K562 (cell line): ENCODE measurements around the gene ZSCAN22. TPM values are rescaled to one million over a fixed set of nuclear protein-coding genes. Genes with fewer than 3 reads are reported as not detected.

Experiments used
- ATAC-seq: fragments of 200-7000 bp; cut with Tn5 transposase; 3 replicates; pipeline ENCODE4 v1.9.1; 2020; ENCODE audit warnings: moderate library complexity
- BruUV-seq: library from RNA; stranded (reverse); fragments of 400-500 nt; replicated peaks from 2 replicates; lab custom pipeline; 2021; lab: Mats Ljungman, UMichigan
- CTCF ChIA-PET: fragments of 300-600 bp; formaldehyde crosslinking; extraction: SDS; loops from one replicate; lab custom pipeline; 2021; ENCODE audit warnings: low intra/inter-chr PET ratio; lab: Yijun Ruan, JAX
- POLR2A ChIA-PET: fragments of 300-600, 350-650 bp; sonication (Branson Sonifier 250); formaldehyde crosslinking; extraction: SDS; loops from one replicate; lab custom pipeline; 2021; ENCODE audit warnings: antibody characterized with exemption, inconsistent platforms; lab: Yijun Ruan, JAX
- DNase-seq, 4 experiments: peaks; one replicate each; pipeline versions ENCODE4 v3.0.0 to v3.0.0-alpha.2; 2011 to 2018; ENCODE audit warnings: low spot score in 3 of 4, mixed read lengths in 3 of 4; ENCODE audit errors: extremely low read depth in 1 of 4
- FAIRE-seq: peaks from 2 replicates; lab custom pipeline; 2011; peaks lifted over from hg19 to GRCh38; lab: Jason Lieb, UNC
- H2AFZ ChIP-seq: 2 replicates; pipeline ENCODE4 v1.6.0; 2011; ENCODE audit warnings: low read depth, low read length, control low read depth, inconsistent platforms
- H3K27ac ChIP-seq: fragments of 200-600 bp; 3 replicates; pipeline ENCODE4 v1.8.0; 2011; ENCODE audit warnings: low read depth, mild to moderate bottlenecking, control low read depth, inconsistent platforms, low read length, moderate library complexity, mixed read lengths; ENCODE audit errors: extremely low read depth
- H3K27me3 ChIP-seq, 2 experiments: fragments of 300-600 bp in 1 of 2; 2 replicates in 1 of 2; 3 replicates in 1 of 2; pipeline versions ENCODE4 v1.6.0 to v1.8.0; 2011; ENCODE audit warnings: inconsistent platforms in 2 of 2, low read length in 2 of 2, mild to moderate bottlenecking in 1 of 2, mixed read lengths in 1 of 2, moderate library complexity in 1 of 2; ENCODE audit not compliant: control insufficient read depth in 2 of 2, insufficient read depth in 2 of 2
- H3K36me3 ChIP-seq: fragments of 300-600 bp; 3 replicates; pipeline ENCODE4 v1.8.0; 2011; ENCODE audit warnings: mild to moderate bottlenecking, low read length, inconsistent platforms; ENCODE audit not compliant: control insufficient read depth, insufficient read depth
- H3K4me1 ChIP-seq, 2 experiments: fragments of 200-600 bp in 1 of 2; replicated peaks in 1 of 2; 2 replicates in 1 of 2; 3 replicates in 1 of 2; pipeline versions ENCODE4 v1.5.1 to v1.8.0; 2011; ENCODE audit warnings: inconsistent platforms in 2 of 2, low read length in 2 of 2, mild to moderate bottlenecking in 1 of 2, mixed read lengths in 1 of 2, moderate library complexity in 1 of 2; ENCODE audit not compliant: control insufficient read depth in 2 of 2, insufficient read depth in 2 of 2
- H3K4me2 ChIP-seq: 2 replicates; pipeline ENCODE4 v1.6.1; 2011; ENCODE audit warnings: low read length, control low read depth, inconsistent platforms, mixed read lengths; ENCODE audit not compliant: insufficient read depth
- H3K4me3 ChIP-seq: fragments of 200-600 bp; sonication (generic), shearing (Covaris generic); 2 replicates; pipeline ENCODE4 v1.5.1; 2016; ENCODE audit warnings: control low read depth, inconsistent platforms
- H3K79me2 ChIP-seq: fragments of 200-600 bp; 3 replicates; pipeline ENCODE4 v1.8.0; 2011; ENCODE audit warnings: low read length, inconsistent platforms; ENCODE audit not compliant: control insufficient read depth, insufficient read depth
- H3K9ac ChIP-seq, 2 experiments: 2 replicates each; pipeline versions ENCODE4 v1.6.0 to v1.6.1; 2011; ENCODE audit warnings: low read depth in 2 of 2, low read length in 2 of 2, control low read depth in 1 of 2, inconsistent platforms in 1 of 2, mild to moderate bottlenecking in 1 of 2, mixed read lengths in 1 of 2; ENCODE audit not compliant: insufficient read depth in 1 of 2
- H3K9me1 ChIP-seq: one replicate; pipeline ENCODE4 v1.6.0; 2011; ENCODE audit warnings: inconsistent platforms, mild to moderate bottlenecking, low read length, moderate library complexity; ENCODE audit not compliant: control insufficient read depth, insufficient read depth
- H3K9me3 ChIP-seq: replicated peaks from 2 replicates; pipeline ENCODE4 v1.5.1; 2011; ENCODE audit warnings: low read depth, low read length, inconsistent platforms; ENCODE audit not compliant: control insufficient read depth, insufficient read depth
- H4K20me1 ChIP-seq: replicated peaks from 2 replicates; pipeline ENCODE4 v1.6.1; 2011; ENCODE audit warnings: low read length, inconsistent platforms, mixed read lengths; ENCODE audit not compliant: control insufficient read depth, insufficient read depth
- CREB1 ChIP-seq, 2 experiments: sonication (generic) in 1 of 2; formaldehyde crosslinking in 1 of 2; IDR thresholded peaks; 2 replicates each; pipeline versions ENCODE4 v1.6.1 to v1.8.0; 2012 to 2022; ENCODE audit warnings: inconsistent platforms in 1 of 2, mild to moderate bottlenecking in 1 of 2, missing genetic modification reagents in 1 of 2, moderate library complexity in 1 of 2
- ELF2 ChIP-seq: fragments of 250-450 bp; sonication (Bioruptor Pico); IDR thresholded peaks from 2 replicates; pipeline ENCODE4 v1.5.0; 2021; ENCODE audit warnings: mild to moderate bottlenecking
- FOXA3 ChIP-seq, 2 experiments: fragments of 450-650 bp in 1 of 2; sonication (generic) in 1 of 2; formaldehyde crosslinking; IDR thresholded peaks in 1 of 2; conservative IDR thresholded peaks in 1 of 2; 2 replicates each; pipeline versions ENCODE4 v1.4.0 to v1.8.0; 2020 to 2022; ENCODE audit warnings: mild to moderate bottlenecking in 2 of 2, missing genetic modification reagents in 1 of 2
- GATAD2A ChIP-seq: fragments of 450-650 bp; IDR thresholded peaks from 2 replicates; pipeline ENCODE4 v1.6.1; 2017
- HDGF ChIP-seq: fragments of 450-650 bp; IDR thresholded peaks from 2 replicates; pipeline ENCODE4 v1.6.1; 2016
- MBD2 ChIP-seq: sonication (generic); IDR thresholded peaks from 2 replicates; pipeline ENCODE4 v1.6.1; 2016; ENCODE audit warnings: low read depth, borderline replicate concordance
- MYNN ChIP-seq, 2 experiments: sonication (generic); formaldehyde crosslinking in 1 of 2; IDR thresholded peaks; 2 replicates each; pipeline versions ENCODE4 v1.5.0 to v1.6.1; 2016 to 2020; ENCODE audit warnings: antibody characterized with exemption in 1 of 2, missing genetic modification reagents in 1 of 2
- NFATC3 ChIP-seq: fragments of 450-650 bp; IDR thresholded peaks from 2 replicates; pipeline ENCODE4 v1.6.1; 2017; ENCODE audit warnings: mild to moderate bottlenecking
- PHF21A ChIP-seq: fragments of 450-650 bp; IDR thresholded peaks from 2 replicates; pipeline ENCODE4 v1.6.1; 2017; ENCODE audit warnings: low read depth, borderline replicate concordance
- PML ChIP-seq: IDR thresholded peaks from 2 replicates; pipeline ENCODE4 v1.6.1; 2012; ENCODE audit warnings: low read length, inconsistent platforms
- PTTG1 ChIP-seq: fragments of 450-650 bp; IDR thresholded peaks from 2 replicates; pipeline ENCODE4 v1.6.1; 2016; ENCODE audit warnings: low read depth, mild to moderate bottlenecking, missing genetic modification characterization, missing compliant biosample characterization
- TAL1 ChIP-seq: fragments of 450-650 bp; IDR thresholded peaks from 2 replicates; pipeline ENCODE4 v1.6.1; 2016; ENCODE audit warnings: mild to moderate bottlenecking
- TSC22D4 ChIP-seq: fragments of 450-650 bp; IDR thresholded peaks from 2 replicates; pipeline ENCODE4 v1.6.1; 2016; ENCODE audit warnings: missing genetic modification characterization, missing biosample characterization, control low read depth
- ZNF699 ChIP-seq: fragments of 250-450 bp; sonication (Bioruptor Pico); IDR thresholded peaks from 2 replicates; pipeline ENCODE4 v1.8.0; 2021; ENCODE audit warnings: mild to moderate bottlenecking, moderate library complexity; ENCODE audit not compliant: insufficient replicate concordance
- ZNF780A ChIP-seq: fragments of 250-450 bp; sonication (Bioruptor Pico); IDR thresholded peaks from 2 replicates; pipeline ENCODE4 v1.5.0; 2021; ENCODE audit warnings: mild to moderate bottlenecking
- ZSCAN29 ChIP-seq: fragments of 450-650 bp; IDR thresholded peaks from 2 replicates; pipeline ENCODE4 v1.6.1; 2017
- WGBS: fragments of 100-300 bp; shearing (Covaris generic); methylation state at CpG from one replicate; pipeline ENCODE4 v1.1.6; 2016; ENCODE audit warnings: low coverage, mixed read lengths; ENCODE audit not compliant: insufficient coverage; ENCODE audit errors: missing lambda C conversion rate; 5-methylcytosine and 5-hydroxymethylcytosine counted together
- in situ Hi-C: fragments of 300-500 bp; cut with MboI; formaldehyde crosslinking; loops from 4 replicates; pipeline ENCODE4 v1.15.0; 2018; ENCODE audit warnings: inconsistent platforms, mixed read lengths
- intact Hi-C: fragments of 100-400 bp; cut with micrococcal nuclease; formaldehyde crosslinking; loops from 2 replicates; pipeline ENCODE4 v1.14.2; 2022
- polyA plus RNA-seq, 8 experiments: library from polyadenylated mRNA; depleted of rRNA in 4 of 8; stranded (reverse) in 5 of 8; unstranded in 3 of 8; fragments of >200 nt; fragmentation: Nextera tagmentation in 2 of 8; fragmentation: Illumina TruSeq in 1 of 8; extraction: Ambion mirVana in 2 of 8; extraction: Trizol in 1 of 8; gene quantifications; 2 replicates each; pipeline versions ENCODE4 v1.2.1 to v1.2.3, GENCODE V29; 2011 to 2014; ENCODE audit warnings: inconsistent platforms in 1 of 8, missing spikeins in 1 of 8
- total RNA-seq, 7 experiments: library from RNA; depleted of rRNA in 6 of 7; stranded (reverse); fragments of >200 nt in 6 of 7; fragmentation: Illumina TruSeq in 2 of 7; extraction: Trizol in 2 of 7; gene quantifications; 2 replicates each; pipeline versions ENCODE4 v1.2.1 to v1.2.3, GENCODE V29; 2011 to 2021; ENCODE audit warnings: low replicate concordance in 1 of 7
- TF ChIP-seq, protein P1 (sequence below): sonication (generic); formaldehyde crosslinking; IDR thresholded peaks from 2 replicates; pipeline ENCODE4 v1.8.1; 2023; ENCODE audit warnings: missing genetic modification reagents, mild to moderate bottlenecking, borderline replicate concordance
- TF ChIP-seq, protein P2 (sequence below): fragments of 450-650 bp; formaldehyde crosslinking; IDR thresholded peaks from 2 replicates; pipeline ENCODE4 v1.4.0; 2022; ENCODE audit warnings: missing genetic modification characterization

Gene ZSCAN22
- total and polyA plus RNA-seq, 9 of the 15 experiments (the other 6 are each of a cell fraction or from before 2014, with no cell fraction given) = 0.98 to 5.3 (median 3.0) TPM

DNA sequence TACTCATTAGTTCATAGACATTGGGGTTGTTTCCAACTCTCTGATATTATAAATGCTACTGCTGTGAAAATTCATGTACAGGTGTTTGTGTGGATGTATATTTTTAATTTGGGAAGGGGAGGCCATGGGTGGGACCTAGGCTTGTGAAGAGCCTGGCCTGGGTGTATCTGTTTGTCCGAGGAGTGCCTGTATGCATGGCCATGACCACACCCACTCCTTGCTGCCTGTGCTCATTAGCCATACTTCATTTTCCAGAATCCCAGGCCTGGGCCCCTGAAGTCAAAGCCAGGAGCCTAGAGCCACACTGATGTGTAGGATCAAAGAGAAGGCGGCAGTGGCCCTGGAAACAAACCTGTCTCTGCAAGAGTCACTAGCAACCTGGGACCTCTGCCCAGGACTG, 11.2 kb upstream of the ZSCAN22 start:
- Histone ChIP-seq H3K27me3 (no peaks in the 10 kb centered on the region), H3K36me3 (peaks cover 44% of the 10 kb centered on the region), H3K9me3 (peaks cover 5% of the 10 kb centered on the region; the same call in 1 of the 2 replicates), H4K20me1 (no peaks in the 10 kb centered on the region), H3K4me2 (no peak overlapping the region), H3K79me2 (no peaks in the 10 kb centered on the region; the same call in 2 of the 3 replicates), H3K4me3 (no peak overlapping the region), H3K9ac (no peak overlapping the region), H2AFZ (no peak overlapping the region), H3K27ac (no peak overlapping the region), H3K4me1 (no peaks in the 10 kb centered on the region), H3K9me1 (no peaks in the 10 kb centered on the region)
- in situ Hi-C loops = no loop called here
- intact Hi-C loops = no loop called here
- no TSS peak for BruUV-seq
- ChIA-PET CTCF (no interaction called here), POLR2A (interaction anchor here (2.4 kb wide), 1 partner anchor 11 kb away, joined by 7 read pairs; the partner anchor contains the start of gene ZSCAN22)
- 93% methylated on average over 2 of the region's 2 CpGs for whole genome bisulfite sequencing
- FAIRE-seq (no peak), DNase-seq (no peak), ATAC-seq (no peak)
- TF ChIP-seq ZNF780A (CRISPR knock-in tag) (no peak), CREB1 (IDR thresholded peaks at IDR 0.05) (no peak), CREB1 (CRISPR knock-in tag; IDR thresholded peaks at IDR 0.05) (no peak), MYNN (IDR thresholded peaks at IDR 0.05) (no peak), MYNN (CRISPR knock-in tag; IDR thresholded peaks at IDR 0.05) (no peak), ZNF699 (no peak), HDGF (no peak), FOXA3 (CRISPR knock-in tag; conservative IDR thresholded peaks at IDR 0.05 in 1 of 2, IDR thresholded peaks at IDR 0.05 in 1 of 2) (no peak), TAL1 (no peak), PHF21A (no peak), ELF2 (no peak), ZSCAN29 (no peak), PML (no peak), GATAD2A (no peak), NFATC3 (no peak), PTTG1 (tag) (no peak), MBD2 (no peak), TSC22D4 (no peak)
- TF ChIP-seq, protein P1, sequence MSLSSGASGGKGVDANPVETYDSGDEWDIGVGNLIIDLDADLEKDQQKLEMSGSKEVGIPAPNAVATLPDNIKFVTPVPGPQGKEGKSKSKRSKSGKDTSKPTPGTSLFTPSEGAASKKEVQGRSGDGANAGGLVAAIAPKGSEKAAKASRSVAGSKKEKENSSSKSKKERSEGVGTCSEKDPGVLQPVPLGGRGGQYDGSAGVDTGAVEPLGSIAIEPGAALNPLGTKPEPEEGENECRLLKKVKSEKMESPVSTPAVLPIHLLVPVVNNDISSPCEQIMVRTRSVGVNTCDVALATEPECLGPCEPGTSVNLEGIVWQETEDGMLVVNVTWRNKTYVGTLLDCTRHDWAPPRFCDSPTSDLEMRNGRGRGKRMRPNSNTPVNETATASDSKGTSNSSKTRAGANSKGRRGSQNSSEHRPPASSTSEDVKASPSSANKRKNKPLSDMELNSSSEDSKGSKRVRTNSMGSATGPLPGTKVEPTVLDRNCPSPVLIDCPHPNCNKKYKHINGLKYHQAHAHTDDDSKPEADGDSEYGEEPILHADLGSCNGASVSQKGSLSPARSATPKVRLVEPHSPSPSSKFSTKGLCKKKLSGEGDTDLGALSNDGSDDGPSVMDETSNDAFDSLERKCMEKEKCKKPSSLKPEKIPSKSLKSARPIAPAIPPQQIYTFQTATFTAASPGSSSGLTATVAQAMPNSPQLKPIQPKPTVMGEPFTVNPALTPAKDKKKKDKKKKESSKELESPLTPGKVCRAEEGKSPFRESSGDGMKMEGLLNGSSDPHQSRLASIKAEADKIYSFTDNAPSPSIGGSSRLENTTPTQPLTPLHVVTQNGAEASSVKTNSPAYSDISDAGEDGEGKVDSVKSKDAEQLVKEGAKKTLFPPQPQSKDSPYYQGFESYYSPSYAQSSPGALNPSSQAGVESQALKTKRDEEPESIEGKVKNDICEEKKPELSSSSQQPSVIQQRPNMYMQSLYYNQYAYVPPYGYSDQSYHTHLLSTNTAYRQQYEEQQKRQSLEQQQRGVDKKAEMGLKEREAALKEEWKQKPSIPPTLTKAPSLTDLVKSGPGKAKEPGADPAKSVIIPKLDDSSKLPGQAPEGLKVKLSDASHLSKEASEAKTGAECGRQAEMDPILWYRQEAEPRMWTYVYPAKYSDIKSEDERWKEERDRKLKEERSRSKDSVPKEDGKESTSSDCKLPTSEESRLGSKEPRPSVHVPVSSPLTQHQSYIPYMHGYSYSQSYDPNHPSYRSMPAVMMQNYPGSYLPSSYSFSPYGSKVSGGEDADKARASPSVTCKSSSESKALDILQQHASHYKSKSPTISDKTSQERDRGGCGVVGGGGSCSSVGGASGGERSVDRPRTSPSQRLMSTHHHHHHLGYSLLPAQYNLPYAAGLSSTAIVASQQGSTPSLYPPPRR = no peak
- TF ChIP-seq, protein P2, sequence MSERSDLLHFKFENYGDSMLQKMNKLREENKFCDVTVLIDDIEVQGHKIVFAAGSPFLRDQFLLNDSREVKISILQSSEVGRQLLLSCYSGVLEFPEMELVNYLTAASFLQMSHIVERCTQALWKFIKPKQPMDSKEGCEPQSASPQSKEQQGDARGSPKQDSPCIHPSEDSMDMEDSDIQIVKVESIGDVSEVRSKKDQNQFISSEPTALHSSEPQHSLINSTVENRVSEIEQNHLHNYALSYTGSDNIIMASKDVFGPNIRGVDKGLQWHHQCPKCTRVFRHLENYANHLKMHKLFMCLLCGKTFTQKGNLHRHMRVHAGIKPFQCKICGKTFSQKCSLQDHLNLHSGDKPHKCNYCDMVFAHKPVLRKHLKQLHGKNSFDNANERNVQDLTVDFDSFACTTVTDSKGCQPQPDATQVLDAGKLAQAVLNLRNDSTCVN (CRISPR knock-in tag) = no peak
